ENCODE results near the gene OR10A6. TPM values are rescaled to one million over a fixed set of nuclear protein-coding genes. Genes with fewer than 3 reads are reported as not detected.

Gene OR10A6
- polyA plus RNA-seq, 1 of the 3 experiments (the other 2 are of a cell fraction) = not detected

GRCh38 chr11:7941146-7941545 is 10.1 kb upstream of the OR10A6 start:
- no peak for TF ChIP-seq ELF1 (IDR thresholded peaks at IDR 0.05)
- WGBS (ENCODE audit: low lambda C conversion rate) = 3% methylated on average over 5 of the region's 5 CpGs
- POLR2A ChIA-PET = no interaction called here
- Histone ChIP-seq H3K27me3 (ENCODE audit: insufficient read depth) (no peaks in the 10 kb centered on the region; the same call in 1 of the 2 replicates), H2AFZ (ENCODE audit: low read depth) (no peak overlapping the region), H3K36me3 (replicated peaks in 1 of 2; ENCODE audit: control insufficient read depth in 1 of 2, insufficient read depth in 2 of 2, low read length in 1 of 2) (no peaks in the 10 kb centered on the region), H3F3A (replicated peaks; ENCODE audit: insufficient read depth) (no peaks in the 10 kb centered on the region), H3K9me3 (no peaks in the 10 kb centered on the region), H3K9ac (no peak overlapping the region), H4K20me1 (ENCODE audit: insufficient read depth) (no peaks in the 10 kb centered on the region), H3K4me2 (no peak overlapping the region), H3K9me2 (no peaks in the 10 kb centered on the region), H3K27ac (ENCODE audit: low read depth in 2 of 2, low read length in 1 of 2) (no peak overlapping the region), H3K4me1 (ENCODE audit: control insufficient read depth in 1 of 2, insufficient read depth in 2 of 2, low read depth in 1 of 2, low read length in 1 of 2) (no peaks in the 10 kb centered on the region), H3K79me2 (ENCODE audit: insufficient read depth) (no peaks in the 10 kb centered on the region), H3K4me3 (ENCODE audit: low read depth in 2 of 2, low read length in 1 of 2) (no peak overlapping the region)
- no peak for DNase-seq
- CTCF ChIA-PET = interaction anchor here (1.1 kb wide), 1 partner anchor 49 kb away, joined by 3 read pairs; no protein-coding TSS in a partner anchor

GRCh38 chr11:7936615-7937014 is 5.5 kb upstream of the OR10A6 start:
- no peak overlapping the region for H3K9ac ChIP-seq
- POLR2A ChIA-PET = no interaction called here
- no peak overlapping the region for H3K4me3 ChIP-seq (ENCODE audit: low read depth in 2 of 2, low read length in 1 of 2)
- H3K79me2 ChIP-seq (ENCODE audit: insufficient read depth) = no peaks in the 10 kb centered on the region
- no peaks in the 10 kb centered on the region for H4K20me1 ChIP-seq (ENCODE audit: insufficient read depth)
- H3K27ac ChIP-seq (ENCODE audit: low read depth in 2 of 2, low read length in 1 of 2) = no peak overlapping the region
- no peaks in the 10 kb centered on the region for H3K9me2 ChIP-seq
- H3K27me3 ChIP-seq (ENCODE audit: insufficient read depth) = no peaks in the 10 kb centered on the region; the same call in 1 of the 2 replicates
- no peaks in the 10 kb centered on the region for H3F3A ChIP-seq (replicated peaks; ENCODE audit: insufficient read depth)
- H2AFZ ChIP-seq (ENCODE audit: low read depth) = no peak overlapping the region
- no peaks in the 10 kb centered on the region for H3K4me1 ChIP-seq (ENCODE audit: control insufficient read depth in 1 of 2, insufficient read depth in 2 of 2, low read depth in 1 of 2, low read length in 1 of 2)
- H3K9me3 ChIP-seq = no peaks in the 10 kb centered on the region; the same call in 1 of the 2 replicates
- TF ChIP-seq FOXJ3 (CRISPR knock-in tag; IDR thresholded peaks at IDR 0.05) (no peak), SIN3A (IDR thresholded peaks at IDR 0.05; ENCODE audit: borderline replicate concordance, low read depth, low read length) (no peak), FOXM1 (IDR thresholded peaks at IDR 0.05; ENCODE audit: low read depth) (no peak), FOSL2 (IDR thresholded peaks at IDR 0.05; ENCODE audit: borderline replicate concordance, low read depth) (no peak)
- no peaks in the 10 kb centered on the region for H3K36me3 ChIP-seq (replicated peaks in 1 of 2; ENCODE audit: control insufficient read depth in 1 of 2, insufficient read depth in 2 of 2, low read length in 1 of 2)
- CTCF ChIA-PET = no interaction called here
- H3K4me2 ChIP-seq = no peak overlapping the region
- WGBS (ENCODE audit: low lambda C conversion rate) = 5% methylated on average over 1 of the region's 1 CpG
- no peak for DNase-seq

DNA sequence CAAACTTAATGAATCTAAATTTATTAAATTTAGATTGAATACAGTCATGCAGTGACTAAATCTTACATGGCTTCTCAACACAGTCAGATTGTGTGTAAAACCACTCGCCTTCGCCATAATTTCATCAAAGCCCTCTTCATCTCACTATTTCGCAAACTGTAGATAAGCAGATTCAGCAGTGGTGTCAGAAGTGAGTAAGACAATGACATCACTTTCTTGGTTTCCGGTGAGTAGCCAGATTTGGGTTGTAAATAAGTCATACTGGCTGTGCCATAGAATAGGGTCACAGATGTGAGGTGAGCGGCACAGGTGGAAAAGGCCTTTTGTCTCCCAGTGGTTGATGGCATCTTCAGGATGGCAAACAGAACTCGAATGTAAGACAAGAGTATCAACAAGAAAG is 3.4 kb downstream of the OR10A6 start:
- no peaks in the 10 kb centered on the region for H3K36me3 ChIP-seq (replicated peaks in 1 of 2; ENCODE audit: control insufficient read depth in 1 of 2, insufficient read depth in 2 of 2, low read length in 1 of 2)
- H3K9ac ChIP-seq = no peak overlapping the region
- no peaks in the 10 kb centered on the region; the same call in 1 of the 2 replicates for H3K27me3 ChIP-seq (ENCODE audit: insufficient read depth)
- H3F3A ChIP-seq (replicated peaks; ENCODE audit: insufficient read depth) = no peaks in the 10 kb centered on the region
- no peaks in the 10 kb centered on the region for H3K4me1 ChIP-seq (ENCODE audit: control insufficient read depth in 1 of 2, insufficient read depth in 2 of 2, low read depth in 1 of 2, low read length in 1 of 2)
- no peak overlapping the region for H2AFZ ChIP-seq (ENCODE audit: low read depth)
- no peak for DNase-seq
- H4K20me1 ChIP-seq (ENCODE audit: insufficient read depth) = no peaks in the 10 kb centered on the region
- no peaks in the 10 kb centered on the region for H3K79me2 ChIP-seq (ENCODE audit: insufficient read depth)
- POLR2A ChIA-PET = no interaction called here
- 14% methylated on average over 6 of the region's 6 CpGs for WGBS (ENCODE audit: low lambda C conversion rate)
- CTCF ChIA-PET = no interaction called here
- H3K9me2 ChIP-seq = no peaks in the 10 kb centered on the region
- no peak overlapping the region for H3K4me3 ChIP-seq (ENCODE audit: low read depth in 2 of 2, low read length in 1 of 2)
- TF ChIP-seq, protein P1, sequence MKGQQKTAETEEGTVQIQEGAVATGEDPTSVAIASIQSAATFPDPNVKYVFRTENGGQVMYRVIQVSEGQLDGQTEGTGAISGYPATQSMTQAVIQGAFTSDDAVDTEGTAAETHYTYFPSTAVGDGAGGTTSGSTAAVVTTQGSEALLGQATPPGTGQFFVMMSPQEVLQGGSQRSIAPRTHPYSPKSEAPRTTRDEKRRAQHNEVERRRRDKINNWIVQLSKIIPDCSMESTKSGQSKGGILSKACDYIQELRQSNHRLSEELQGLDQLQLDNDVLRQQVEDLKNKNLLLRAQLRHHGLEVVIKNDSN (IDR thresholded peaks at IDR 0.05; ENCODE audit: borderline replicate concordance, low read depth) = no peak
- peak; percentile 10; the same call in 1 of the 2 replicates for TF ChIP-seq FOSL2 (IDR thresholded peaks at IDR 0.05; ENCODE audit: borderline replicate concordance, low read depth)
- H3K9me3 ChIP-seq = no peaks in the 10 kb centered on the region; the same call in 1 of the 2 replicates
- H3K27ac ChIP-seq (ENCODE audit: low read depth in 2 of 2, low read length in 1 of 2) = no peak overlapping the region
- H3K4me2 ChIP-seq = no peak overlapping the region
